COLO829 (cell line): Measurements from ENCODE around the gene TENT4A.
"Not testable (repeated sequence)": the region's sequence is repeated elsewhere in the genome, so short reads cannot be mapped to it uniquely, and the experiment has no call there.

Experiments used
- DNase-seq: peaks from one replicate; pipeline ENCODE4 v3.0.0; 2012; ENCODE audit warnings: low spot score

Gene TENT4A

DNA sequence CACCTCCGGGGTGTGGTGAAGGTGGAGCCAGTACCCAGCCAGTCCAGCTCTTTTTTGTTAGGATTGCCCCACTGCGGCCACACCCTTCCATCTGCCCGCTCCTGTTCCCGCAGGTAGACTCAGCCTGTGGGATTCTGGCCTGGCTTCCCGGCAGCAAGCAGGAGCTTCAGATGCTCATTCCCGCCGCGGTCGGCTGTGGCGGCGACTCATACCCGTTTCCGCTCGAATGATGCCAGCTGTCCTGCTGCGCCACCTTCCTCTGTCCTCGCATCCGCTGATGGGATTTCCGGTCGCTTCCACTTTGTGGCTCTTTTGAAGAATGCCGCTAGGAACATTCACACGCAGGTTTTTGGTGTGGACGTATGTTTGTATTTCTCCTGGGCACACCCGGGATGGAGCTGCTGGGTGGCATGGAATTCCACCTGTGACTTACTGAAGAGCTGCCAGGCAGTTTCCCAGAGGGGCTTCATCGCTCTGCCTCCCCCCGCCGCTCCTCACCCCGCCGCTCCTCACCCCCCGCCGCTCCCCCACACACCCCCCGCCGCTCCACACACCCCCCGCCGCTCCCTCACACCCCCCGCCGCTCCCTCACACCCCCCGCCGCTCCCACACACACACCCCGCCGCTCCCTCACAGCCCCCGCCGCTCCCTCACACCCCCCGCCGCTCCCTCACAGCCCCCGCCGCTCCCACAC, 60.3 kb downstream of the TENT4A start:
- no peak for DNase-seq

DNA sequence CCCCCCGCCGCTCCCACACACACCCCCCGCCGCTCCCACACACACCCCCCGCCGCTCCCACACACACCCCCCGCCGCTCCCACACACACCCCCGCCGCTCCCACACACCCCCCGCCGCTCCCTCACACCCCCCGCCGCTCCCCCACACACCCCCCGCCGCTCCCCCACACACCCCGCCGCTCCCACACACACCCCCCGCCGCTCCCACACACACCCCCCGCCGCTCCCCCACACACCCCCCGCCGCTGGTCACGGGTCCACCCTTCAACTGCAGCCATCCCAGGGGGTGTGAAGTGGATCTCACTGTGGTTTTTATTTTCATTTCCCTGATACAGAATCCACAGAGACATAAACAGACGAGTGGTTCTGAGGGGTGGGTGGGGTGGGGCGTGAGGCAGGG, 61.0 kb downstream of the TENT4A start:
- DNase-seq, result not testable (repeated sequence)

DNA sequence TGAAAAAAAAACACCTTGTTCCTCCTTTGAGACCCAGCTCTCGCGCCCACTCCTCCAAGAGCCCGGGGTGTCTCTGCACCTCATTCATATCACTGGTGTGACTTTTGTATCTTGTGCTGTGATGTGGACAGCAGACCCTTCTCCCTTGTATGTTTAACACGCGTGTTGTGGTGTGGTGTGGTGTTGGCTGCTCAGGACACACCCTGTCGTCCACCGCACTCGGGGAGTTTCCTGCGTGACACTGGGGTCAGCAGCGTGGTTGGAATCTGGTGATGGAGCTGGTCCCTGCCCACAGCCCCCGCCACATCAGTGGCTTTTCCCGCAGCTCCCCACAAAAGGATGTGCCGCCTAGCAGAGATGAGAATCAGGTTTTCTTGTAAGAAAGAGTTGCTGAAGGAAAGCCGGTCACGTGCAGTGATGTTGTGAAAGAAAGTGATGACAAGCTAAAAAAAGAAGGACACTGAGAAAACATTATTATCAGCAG, 61.5 kb downstream of the TENT4A start:
- DNase-seq, result no peak

DNA sequence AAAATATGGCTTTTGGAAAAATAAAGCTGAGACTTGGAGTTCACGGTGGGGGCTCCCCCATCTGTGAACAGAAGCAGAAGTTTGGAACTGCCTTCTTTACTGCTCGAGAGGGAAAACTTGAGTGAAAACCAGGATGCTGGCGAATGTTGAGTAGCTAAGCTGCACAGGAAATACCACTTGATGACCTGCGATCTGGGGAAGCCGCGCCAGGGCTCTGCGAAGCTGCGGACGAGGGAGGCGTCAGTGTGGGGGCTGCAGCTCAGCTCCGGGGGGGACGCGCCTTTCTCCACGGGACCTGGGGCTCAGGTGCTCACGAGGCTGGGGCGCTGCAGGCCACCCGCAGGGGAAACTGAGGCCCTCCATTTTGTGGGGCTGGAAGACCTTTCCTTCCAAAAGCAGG, 62.3 kb downstream of the TENT4A start:
- DNase-seq, result no peak

DNA sequence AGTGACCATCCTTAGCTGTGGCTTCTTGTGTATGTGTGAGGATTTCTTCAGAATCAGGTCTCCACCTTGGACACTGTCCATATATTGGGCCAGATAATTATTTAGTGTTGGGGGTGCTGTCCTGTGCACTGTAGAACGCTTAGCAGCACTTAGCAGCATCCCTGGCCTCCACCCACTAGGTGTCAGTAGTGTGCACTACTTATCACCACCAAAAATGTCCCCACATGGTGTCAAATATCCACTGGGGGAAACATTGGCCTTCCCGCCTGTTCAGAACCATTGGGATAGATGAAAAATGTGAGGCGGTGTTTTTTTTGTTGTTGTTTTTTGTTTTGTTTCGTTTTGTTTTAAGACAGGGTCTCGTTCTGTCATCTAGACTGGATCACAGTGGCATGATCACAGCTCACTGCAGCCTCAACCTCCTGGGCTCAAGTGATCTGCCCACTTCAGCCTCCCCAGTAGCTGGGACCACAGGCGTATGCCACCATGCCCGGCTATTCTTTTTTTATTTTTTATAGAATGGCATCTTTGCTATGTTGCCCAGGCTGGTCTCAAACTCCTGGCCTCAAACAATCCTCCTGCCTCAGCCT, 67.7 kb downstream of the TENT4A start:
- no peak for DNase-seq

DNA sequence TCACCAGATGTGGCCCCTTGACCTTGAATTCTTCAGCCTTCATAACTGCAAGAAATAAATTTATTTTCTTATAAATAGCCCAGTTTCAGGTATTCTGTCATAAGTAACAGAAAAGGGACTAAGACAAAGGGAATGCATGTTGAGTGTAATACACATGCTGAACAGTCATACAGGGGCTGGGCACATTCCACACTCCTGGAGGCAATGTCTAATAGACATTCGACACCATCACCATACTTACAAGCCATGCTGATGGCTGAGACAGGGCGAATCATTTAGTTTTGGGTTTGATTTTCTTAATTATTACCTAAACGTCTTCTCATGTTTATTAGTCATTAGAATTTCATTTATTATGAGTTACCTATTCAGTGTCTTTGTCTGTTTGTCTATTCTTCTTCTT, 68.5 kb downstream of the TENT4A start:
- no peak for DNase-seq

DNA sequence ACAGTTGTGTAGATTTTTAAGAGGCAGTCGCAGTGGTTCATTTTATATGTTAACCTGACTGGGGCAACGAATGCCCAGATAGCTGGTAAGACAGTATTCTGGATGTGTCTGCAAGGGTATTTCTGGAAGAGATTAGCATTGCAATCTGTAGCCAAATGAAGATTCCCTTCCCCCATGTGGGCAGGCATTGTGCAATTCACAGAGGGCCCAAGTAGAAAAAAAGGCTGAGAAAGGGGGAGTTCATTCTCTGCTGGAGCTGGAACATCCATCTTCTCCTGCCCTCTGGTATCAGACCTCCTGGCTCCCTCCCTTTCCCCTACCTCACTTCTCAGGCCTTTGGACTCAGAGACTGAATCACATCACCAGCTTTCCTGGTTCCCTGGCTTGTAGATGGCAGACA, 70.6 kb downstream of the TENT4A start:
- no peak for DNase-seq

DNA sequence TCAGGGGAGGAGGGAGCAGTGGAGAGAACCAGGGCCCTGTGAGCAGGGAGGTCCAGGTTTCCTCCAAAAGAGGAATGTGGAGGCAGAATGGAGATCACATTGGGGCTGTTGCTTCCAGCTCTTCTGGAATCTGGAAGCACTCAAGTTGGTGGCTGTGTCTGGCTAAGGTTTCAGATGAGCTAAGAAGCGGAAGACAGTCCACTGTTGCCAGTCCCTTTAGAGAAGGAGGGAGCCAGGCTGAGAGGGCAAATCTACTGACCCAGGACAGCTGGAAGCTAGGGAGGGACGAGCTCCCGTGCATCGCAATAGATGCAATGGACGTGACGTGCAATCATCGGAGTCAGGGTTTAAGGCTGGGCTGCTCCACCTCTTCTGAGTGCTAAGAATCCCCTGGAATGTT, 71.2 kb downstream of the TENT4A start:
- no peak for DNase-seq

DNA sequence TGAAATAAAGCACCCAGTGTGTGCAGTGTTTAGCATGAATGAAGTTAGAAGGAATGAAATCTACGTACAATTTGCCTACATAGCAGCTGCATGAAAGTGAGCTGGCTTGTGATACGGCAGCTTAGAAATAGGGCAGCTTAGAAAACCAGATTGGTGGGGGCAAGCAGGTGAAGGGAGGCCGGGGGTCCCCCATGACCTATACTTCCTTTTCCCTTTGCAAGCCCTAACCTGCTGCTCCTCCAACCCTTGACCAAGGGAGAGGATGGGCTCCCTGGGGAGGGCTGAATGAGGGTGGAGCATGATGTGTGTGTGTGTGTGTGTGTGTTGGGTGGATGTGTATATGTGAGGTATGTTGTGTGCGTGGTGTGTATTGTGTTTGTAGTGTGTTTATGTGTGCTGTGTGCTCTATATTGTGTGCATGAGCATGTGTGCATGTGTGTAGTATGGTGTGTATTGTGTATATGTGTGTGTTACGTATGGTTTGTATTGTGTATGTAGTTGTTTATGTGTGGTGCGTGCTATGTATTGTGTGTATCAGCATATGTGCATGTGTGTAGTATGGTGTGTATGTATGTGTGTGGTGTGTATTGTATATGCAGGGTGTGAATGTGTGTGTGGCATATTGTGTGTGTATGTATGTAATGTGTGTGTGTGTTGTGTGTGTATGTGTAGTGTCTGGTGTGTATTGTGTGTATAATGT, 72.1 kb downstream of the TENT4A start:
- DNase-seq, result no peak

DNA sequence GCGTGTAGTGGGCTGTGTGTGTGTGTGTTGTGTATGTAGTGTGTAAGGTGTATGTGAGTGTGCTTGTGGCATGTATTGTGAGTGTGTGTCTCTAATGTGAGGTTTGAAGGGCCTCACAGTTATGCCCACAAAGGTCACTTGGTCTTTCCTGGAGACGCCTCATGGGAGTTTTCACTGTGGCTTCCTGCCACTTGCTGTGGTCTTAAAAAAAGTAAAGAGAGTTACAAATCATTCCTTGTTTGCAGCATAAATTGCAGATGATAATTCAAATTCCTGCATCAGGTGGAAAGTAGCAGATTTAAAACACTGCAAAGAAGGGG, 72.6 kb downstream of the TENT4A start:
- no peak for DNase-seq

DNA sequence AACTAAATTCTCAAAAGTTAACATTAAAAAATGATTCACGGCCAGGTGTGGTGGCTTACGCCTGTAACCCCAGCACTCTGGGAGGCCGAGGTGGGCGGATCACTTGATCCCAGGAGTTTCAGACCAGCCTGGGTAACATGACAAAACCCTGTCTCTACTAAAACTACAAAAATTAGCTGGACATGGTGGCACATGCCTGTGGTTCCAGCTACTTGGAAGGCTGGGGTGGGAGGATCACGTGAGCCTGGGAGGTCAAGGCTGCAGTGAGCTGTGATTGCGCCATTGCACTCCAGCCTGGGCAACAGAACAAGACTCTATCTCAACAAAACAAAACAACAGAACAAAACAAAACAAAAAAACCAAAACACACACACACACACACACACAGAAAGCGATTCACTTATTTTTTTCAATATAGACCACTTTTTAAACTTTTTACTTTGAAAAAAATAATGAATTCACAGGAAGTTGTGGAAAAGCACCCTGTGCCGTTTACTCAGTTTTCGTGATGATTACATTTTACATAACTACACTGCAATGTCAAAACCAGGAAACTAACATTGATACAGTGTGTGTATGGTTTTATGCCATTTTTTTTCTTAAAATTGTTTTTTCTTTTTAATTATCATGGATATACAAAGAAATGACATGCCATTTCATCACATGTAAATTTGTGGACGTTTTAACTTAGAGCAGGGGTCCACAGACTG, 73.7 kb downstream of the TENT4A start:
- DNase-seq, result no peak

DNA sequence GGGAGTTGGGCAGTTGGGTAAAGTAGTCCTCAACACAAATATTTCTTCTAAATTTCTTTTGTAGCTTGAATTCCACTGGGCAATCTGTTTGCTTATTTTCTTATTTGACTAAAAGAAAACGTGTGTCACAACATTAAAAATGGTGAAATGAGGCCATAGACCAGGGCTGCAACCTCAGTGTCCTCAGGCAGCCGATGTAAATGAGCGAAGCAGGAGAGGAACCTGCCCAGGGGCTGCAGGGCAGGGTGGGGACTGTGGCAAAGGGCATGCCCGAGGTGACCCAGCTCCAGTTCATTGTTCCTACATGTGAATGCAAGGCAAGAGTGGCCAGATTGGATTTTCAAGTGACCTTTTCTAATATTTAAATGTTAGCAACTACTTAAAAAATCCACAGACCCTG, 74.7 kb downstream of the TENT4A start:
- DNase-seq, result no peak

DNA sequence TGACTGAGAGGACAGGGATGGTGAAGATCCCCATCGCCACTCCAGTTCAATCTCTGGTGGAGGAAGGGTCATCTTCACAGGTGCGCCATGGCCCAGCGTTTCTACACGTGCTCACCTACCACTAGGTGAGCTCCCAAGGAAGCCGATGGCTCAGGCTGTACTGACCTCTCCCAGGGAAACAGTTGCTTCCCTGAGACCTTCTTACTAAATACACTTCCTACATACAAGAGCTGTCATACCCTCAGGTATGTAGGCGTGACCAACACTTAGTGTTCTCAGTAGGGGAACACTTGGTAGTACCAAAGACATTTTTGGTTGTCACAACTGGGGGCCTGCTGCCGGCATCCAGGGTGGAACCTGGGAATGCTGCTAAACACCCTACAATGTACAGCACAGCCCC, 75.2 kb downstream of the TENT4A start:
- no peak for DNase-seq

DNA sequence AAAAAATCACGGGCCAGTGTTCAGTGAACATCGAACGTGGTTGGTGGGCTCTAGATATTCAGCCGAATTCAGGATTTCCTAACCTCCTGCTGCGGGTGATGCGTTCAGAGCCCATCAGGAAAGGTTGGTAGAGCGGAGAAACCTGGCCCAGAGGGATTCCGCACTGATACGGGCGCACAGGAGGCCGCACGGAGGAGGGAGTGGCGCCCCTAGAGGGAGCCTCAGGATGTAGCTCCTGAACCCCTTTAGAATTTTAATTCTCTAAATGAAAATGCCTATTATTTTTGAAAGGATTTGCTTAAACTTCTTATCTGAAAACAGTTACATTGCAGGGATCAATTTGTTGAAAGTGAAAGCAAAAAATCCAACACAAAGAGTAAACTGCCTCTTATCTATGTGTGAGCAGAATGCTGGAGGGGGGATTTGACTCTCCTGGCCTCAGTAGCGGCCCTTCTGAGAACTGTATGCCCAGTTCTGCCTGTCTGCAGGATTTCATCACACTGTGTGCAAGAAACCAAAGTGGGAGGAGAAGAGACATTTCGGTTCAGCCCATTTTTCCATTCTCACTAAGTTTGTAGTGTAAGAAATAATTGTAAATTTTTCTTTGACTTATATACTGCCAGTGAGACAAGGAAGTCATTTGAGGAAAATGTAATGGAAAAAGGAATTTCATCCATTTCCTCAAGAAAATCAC, 75.9 kb downstream of the TENT4A start:
- no peak for DNase-seq

DNA sequence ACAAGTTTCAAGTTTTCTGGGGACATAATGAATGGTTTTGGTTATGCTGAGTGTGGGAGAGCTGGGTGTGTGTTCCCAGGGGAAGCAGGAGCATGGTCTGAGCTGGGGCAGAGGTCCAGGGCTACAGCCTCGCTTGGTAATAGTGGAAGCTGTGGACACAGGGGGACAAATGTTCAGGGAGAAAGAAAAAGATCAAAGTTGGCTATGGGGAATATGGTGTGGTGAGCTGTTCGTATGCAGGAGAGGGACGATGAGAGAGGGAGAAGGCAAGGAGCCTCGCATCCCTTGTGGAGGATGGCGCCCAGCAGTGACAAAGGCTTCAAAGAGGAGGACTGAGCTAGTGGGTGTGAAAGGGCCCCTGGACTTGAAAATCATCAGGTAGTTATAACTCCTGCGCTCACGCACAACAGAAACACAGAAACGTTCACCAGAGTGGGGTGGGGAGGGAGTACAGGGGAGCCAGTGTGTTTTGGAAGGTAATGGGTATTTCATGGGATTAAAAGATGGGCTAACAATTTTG, 77.2 kb downstream of the TENT4A start:
- no peak for DNase-seq

DNA sequence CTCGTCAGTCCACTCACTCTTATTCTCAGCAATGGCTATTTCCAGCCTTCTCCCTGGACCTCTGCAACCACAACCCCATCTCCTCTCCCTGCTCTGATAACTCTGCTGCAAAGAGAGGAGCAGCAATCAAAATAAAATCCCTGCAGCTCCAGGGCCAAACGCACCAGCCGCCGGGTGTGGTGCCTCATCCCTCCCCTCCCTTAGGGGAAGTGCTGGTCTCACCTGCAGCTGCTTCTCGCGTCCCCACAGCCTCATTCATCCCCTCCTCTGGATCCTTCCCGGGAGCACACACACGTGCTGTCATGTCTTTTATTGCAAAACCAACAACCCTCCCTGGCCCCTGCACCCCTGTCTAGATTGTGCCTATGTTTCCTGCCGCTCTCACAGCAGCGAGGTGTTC, 77.8 kb downstream of the TENT4A start:
- no peak for DNase-seq

DNA sequence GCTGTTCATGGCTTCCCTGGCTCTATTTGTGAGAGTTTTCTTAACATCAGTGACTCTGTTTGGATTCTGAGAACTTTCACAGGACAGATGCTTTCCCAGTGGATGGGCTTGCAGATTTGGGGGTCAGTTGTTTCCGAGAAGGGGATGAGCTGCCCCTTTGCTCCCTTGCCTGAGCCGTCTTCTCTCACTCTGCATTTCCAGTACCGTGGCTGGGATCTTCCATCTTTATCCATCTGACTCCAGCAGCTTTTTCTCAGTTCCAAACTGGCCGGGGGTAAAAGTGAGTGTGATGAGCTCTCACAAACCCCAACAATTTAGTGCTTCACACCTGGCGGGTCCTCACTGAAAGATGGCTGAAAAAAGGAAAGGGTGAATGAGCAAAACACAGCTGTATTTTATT, 79.1 kb downstream of the TENT4A start:
- no peak for DNase-seq

DNA sequence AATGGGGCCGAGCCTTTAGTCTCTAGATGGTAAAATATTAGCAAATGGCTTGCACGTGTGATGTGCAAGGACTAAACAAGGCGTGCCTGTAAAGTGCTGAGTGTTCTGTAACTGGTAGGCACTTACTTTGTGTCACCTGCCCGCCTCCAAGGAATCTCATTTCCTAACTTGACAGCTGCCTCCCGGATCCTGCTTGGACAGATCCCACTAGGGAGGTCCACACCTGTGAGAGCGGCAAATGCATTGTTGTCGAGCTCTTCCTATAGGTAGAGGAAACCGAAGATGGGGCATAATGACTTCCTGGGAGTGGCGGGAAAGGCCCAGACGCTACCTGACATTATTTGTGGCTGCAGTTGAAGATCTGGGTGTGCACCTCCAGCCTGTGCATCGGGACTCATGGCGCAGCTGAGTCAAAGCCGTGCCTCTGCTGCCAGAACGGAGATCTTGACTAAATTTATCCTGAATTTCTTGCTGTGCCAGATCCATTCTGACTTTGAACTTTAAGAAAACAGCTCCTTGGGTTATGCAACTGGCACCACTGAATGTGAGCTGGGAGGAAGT, 79.8 kb downstream of the TENT4A start:
- DNase-seq, result no peak

DNA sequence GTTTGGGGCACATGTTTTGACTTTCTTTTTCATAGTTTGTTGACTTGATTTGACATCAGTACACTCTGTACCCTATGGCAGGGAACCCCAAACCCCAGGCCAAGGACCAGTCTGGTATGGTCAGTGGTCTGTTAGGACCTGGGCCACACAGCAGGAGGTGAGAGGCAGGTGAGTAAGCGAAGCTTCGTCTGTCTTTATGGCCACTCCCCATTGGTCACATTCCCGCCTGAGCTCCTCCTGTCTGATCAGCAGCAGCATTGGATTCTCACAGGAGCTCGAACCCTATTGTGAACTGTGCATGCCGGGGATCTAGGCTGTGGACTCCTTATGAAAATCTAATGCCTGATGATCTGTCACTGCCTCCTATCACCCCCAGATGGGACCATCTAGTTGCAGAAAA, 88.0 kb downstream of the TENT4A start:
- no peak for DNase-seq

DNA sequence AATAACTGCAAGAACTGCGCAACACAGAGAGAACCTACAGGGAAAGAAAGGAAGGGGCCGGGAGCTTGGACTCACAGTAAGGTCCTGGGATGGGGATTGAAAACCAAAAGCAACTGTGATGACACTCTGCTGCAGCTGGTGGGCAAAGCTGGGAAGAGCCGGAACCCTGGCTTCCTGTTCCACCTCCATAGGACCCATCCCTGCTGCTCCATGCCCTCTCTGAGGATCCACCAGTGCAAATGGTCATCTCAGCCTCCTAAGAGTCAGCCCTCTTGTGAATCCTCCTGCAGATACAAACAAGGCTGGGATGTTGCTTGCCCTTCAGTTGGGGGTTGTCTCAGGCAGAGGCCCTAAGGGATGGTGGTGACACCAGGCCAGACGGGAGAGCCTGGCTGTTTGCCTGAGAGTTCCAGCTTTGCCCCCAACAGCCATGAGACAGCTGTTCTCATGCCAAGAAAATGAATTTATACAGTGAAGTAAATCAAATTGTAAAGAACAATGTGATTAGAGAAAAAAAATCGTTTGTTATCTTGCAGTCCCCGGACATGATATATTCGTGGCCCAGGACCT, 90.8 kb downstream of the TENT4A start:
- DNase-seq, result no peak

DNA sequence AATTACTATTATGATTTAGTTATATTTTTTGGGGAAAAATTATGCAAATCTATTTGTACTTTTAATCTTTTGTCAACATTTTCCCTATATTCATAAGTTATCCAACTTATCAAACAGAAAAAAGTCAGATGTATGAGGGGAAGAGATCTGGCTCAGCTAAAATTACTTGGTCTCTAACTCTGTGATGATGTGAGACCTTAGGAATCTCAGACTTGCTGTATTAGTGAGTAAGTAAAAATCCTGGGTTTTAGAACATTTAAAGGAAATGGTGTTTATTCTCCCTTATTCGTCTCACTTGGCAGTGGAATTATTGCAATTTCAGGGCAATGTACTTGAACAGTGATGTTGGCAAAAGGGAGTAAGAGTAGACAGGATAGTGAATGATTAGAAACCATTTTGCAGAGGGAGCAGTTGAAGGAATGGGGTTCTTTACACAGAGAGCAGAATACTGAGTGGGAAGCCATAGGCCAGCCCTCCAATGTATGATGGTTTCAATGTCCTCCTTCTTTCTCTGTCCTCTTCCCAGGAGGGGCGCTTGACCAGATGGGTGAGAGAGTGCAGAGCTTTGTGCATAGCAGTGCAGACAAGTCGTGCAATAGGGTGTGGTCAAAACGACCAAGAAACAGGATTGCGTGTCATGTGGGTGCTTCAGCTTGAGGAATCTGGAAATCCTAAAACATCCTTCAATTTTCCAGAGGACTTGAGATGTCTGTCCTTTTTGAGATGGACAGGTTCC, 91.7 kb downstream of the TENT4A start:
- DNase-seq, result no peak
